Measurements from ENCODE around the gene EEF2. TPM values are rescaled to one million over a fixed set of nuclear protein-coding genes. Genes with fewer than 3 reads are reported as not detected.
"Not testable (repeated sequence)": the region's sequence is repeated elsewhere in the genome, so short reads cannot be mapped to it uniquely, and the experiment has no call there.

EEF2 gene
- total RNA-seq, 2 donors from 2014 or later: 1,815 to 2,062 TPM

- intact Hi-C loops (cut with DNase I); ATAC-seq; DNase-seq: not testable (repeated sequence)
Observed at GRCh38 chr19:3998667-3999412, 13.6 kb upstream of the EEF2 start.

- intact Hi-C loops (cut with DNase I): no loop called here
- no peak for DNase-seq
- ATAC-seq: no peak
Observed at GRCh38 chr19:3995607-3996006, 10.3 kb upstream of the EEF2 start.

- no peak for ATAC-seq
- intact Hi-C loops (cut with DNase I): no loop called here
Observed at GRCh38 chr19:3990815-3991117, 5.5 kb upstream of the EEF2 start.

GRCh38 chr19:3987619-3988371, 2.5 kb upstream of the EEF2 start:
- ATAC-seq: peak in 1 of 2 donors; percentile 4
- peak; percentile 93 for DNase-seq
- intact Hi-C loops (cut with DNase I): loop anchor here (2.0 to 10.0 kb wide), 3 partner anchors 197 to 217 kb away; partner anchors contain the start of genes ANKRD24 (in 1 of the 2) and SIRT6 (in 1 of the 2)

More at GRCh38 chr19:3990815-3991117, 5.5 kb upstream of the EEF2 start:
- DNase-seq: no peak

- no peak for DNase-seq
- peak; percentile 45 to 46 for ATAC-seq
- intact Hi-C loops (cut with DNase I): loop anchor here (2.0 to 10.0 kb wide), 3 partner anchors 198 to 218 kb away; partner anchors contain the start of genes ANKRD24 (in 1 of the 2) and SIRT6 (in 1 of the 2)
Observed at GRCh38 chr19:3986260-3987041, 1.2 kb upstream of the EEF2 start.

- ATAC-seq (no peak), DNase-seq (no peak)
- intact Hi-C loops (cut with DNase I): loop anchor here (2.0 to 10.0 kb wide), 4 partner anchors 15 to 219 kb away; partner anchors contain the start of genes ANKRD24 (in 1 of the 2), DAPK3 (in 1 of the 2) and SIRT6 (in 1 of the 2)
Observed at GRCh38 chr19:3985643-3986259, 488 bp upstream of the EEF2 start.

- DNase-seq (no peak), ATAC-seq (peak; percentile 4)
- intact Hi-C loops (cut with DNase I): loop anchor here in 1 of 2 donors (2.0 to 10.0 kb wide), 2 partner anchors 14 to 200 kb away; partner anchors contain the start of genes ANKRD24, DAPK3 and SIRT6
Observed at GRCh38 chr19:3984584-3984907, 717 bp downstream of the EEF2 start.

- ATAC-seq: peak; percentile 2 to 29
- intact Hi-C loops (cut with DNase I): loop anchor here in 1 of 2 donors (2.0 to 10.0 kb wide), 2 partner anchors 13 to 201 kb away; partner anchors contain the start of genes ANKRD24, DAPK3 and SIRT6
- DNase-seq: no peak
Observed at GRCh38 chr19:3983936-3984583, 1.2 kb downstream of the EEF2 start.

GRCh38 chr19:3983542-3983914, 1.7 kb downstream of the EEF2 start:
- no peak for ATAC-seq
- intact Hi-C loops (cut with DNase I): loop anchor here in 1 of 2 donors (10.0 kb wide), 1 partner anchor 201 kb away; the partner anchor contains the start of genes ANKRD24 and SIRT6
- DNase-seq: no peak

- intact Hi-C loops (cut with DNase I): loop anchor here in 1 of 2 donors (10.0 kb wide), 1 partner anchor 202 kb away; the partner anchor contains the start of genes ANKRD24 and SIRT6
- ATAC-seq: peak in 1 of 2 donors; percentile 24
- no peak for DNase-seq
Observed at GRCh38 chr19:3982701-3983541, 2.3 kb downstream of the EEF2 start.

GRCh38 chr19:3981736-3982681, 3.3 kb downstream of the EEF2 start:
- no peak for DNase-seq
- no peak for ATAC-seq
- intact Hi-C loops (cut with DNase I): loop anchor here in 1 of 2 donors (10.0 kb wide), 1 partner anchor 203 kb away; the partner anchor contains the start of genes ANKRD24 and SIRT6

GRCh38 chr19:3981373-3981735, 3.9 kb downstream of the EEF2 start:
- ATAC-seq (no peak), DNase-seq (no peak)
- intact Hi-C loops (cut with DNase I): loop anchor here in 1 of 2 donors (10.0 kb wide), 1 partner anchor 203 kb away; the partner anchor contains the start of genes ANKRD24 and SIRT6

GRCh38 chr19:3980353-3981251, 4.7 kb downstream of the EEF2 start:
- DNase-seq: no peak
- ATAC-seq: no peak
- intact Hi-C loops (cut with DNase I): loop anchor here in 1 of 2 donors (10.0 kb wide), 1 partner anchor 204 kb away; the partner anchor contains the start of genes ANKRD24 and SIRT6

- intact Hi-C loops (cut with DNase I): loop anchor here in 1 of 2 donors (10.0 kb wide), 1 partner anchor 205 kb away; the partner anchor contains the start of genes ANKRD24 and SIRT6
- no peak for ATAC-seq
- no peak for DNase-seq
Observed at GRCh38 chr19:3979674-3980352, 5.5 kb downstream of the EEF2 start.

Data from left cardiac atrium (tissue), 4 donors.